Neural cell (in vitro differentiated cells): ENCODE data around the gene NOTUM. TPM values are rescaled to one million over a fixed set of nuclear protein-coding genes. Genes with fewer than 3 reads are reported as not detected.

Experiments
- H2AFZ ChIP-seq: fragments of 200-600, 300-800 bp; sonication (generic), shearing (Covaris generic); 2 replicates; pipeline ENCODE4 v1.6.0; 2014; ENCODE audit warnings: low read depth, mild to moderate bottlenecking, antibody characterized with exemption, low read length, moderate library complexity
- H3F3A ChIP-seq: fragments of 200-600 bp; shearing (Covaris generic); 2 replicates; pipeline ENCODE4 v1.6.1; 2016; ENCODE audit warnings: mild to moderate bottlenecking, moderate library complexity, mixed read lengths, antibody characterized with exemption, low read length; ENCODE audit not compliant: insufficient read depth, poor library complexity, severe bottlenecking
- H3K27ac ChIP-seq: fragments of 200-600, 300-800 bp; sonication (generic), shearing (Covaris generic); 2 replicates; pipeline ENCODE4 v1.5.1; 2014; ENCODE audit warnings: mild to moderate bottlenecking, low read length, moderate library complexity
- H3K27me3 ChIP-seq: fragments of 300-800, 200-600 bp; sonication (generic), shearing (Covaris generic); 2 replicates; pipeline ENCODE4 v1.6.0; 2014; ENCODE audit warnings: mild to moderate bottlenecking, low read depth, low read length, moderate library complexity; ENCODE audit not compliant: insufficient read depth
- H3K36me3 ChIP-seq: fragments of 300-800, 200-600 bp; sonication (generic), shearing (Covaris generic); 2 replicates; pipeline ENCODE4 v1.5.1; 2014; ENCODE audit warnings: mild to moderate bottlenecking, antibody characterized with exemption, low read length, moderate library complexity; ENCODE audit not compliant: insufficient read depth
- H3K4me2 ChIP-seq: fragments of 300-800, 200-600 bp; sonication (generic), shearing (Covaris generic); 2 replicates; pipeline ENCODE4 v1.6.0; 2014; ENCODE audit warnings: mild to moderate bottlenecking, low read length
- H3K4me3 ChIP-seq: fragments of 300-800, 200-600 bp; sonication (generic), shearing (Covaris generic); 2 replicates; pipeline ENCODE4 v1.5.1; 2014; ENCODE audit warnings: mild to moderate bottlenecking, low read length, moderate library complexity
- H3K79me2 ChIP-seq: fragments of 200-600 bp; shearing (Covaris generic); replicated peaks from 2 replicates; pipeline ENCODE4 v1.6.0; 2014; ENCODE audit warnings: mild to moderate bottlenecking, low read length, moderate library complexity; ENCODE audit not compliant: insufficient read depth
- H3K9ac ChIP-seq: fragments of 300-800, 200-600 bp; sonication (generic), shearing (Covaris generic); 2 replicates; pipeline ENCODE4 v1.6.1; 2016; ENCODE audit warnings: mild to moderate bottlenecking, low read length, mixed read lengths
- H3K9me2 ChIP-seq: fragments of 200-600 bp; shearing (Covaris generic); 2 replicates; pipeline ENCODE4 v1.6.1; 2016; ENCODE audit warnings: mild to moderate bottlenecking, low read length, mixed read lengths; ENCODE audit not compliant: insufficient read depth
- H3K9me3 ChIP-seq: fragments of 200-600, 300-800 bp; sonication (generic), shearing (Covaris generic); 2 replicates; pipeline ENCODE4 v1.6.1; 2016; ENCODE audit warnings: mild to moderate bottlenecking, mixed run types, low read length, moderate library complexity, mixed read lengths
- H4K20me1 ChIP-seq: fragments of 200-600 bp; shearing (Covaris generic); 2 replicates; pipeline ENCODE4 v1.6.1; 2016; ENCODE audit warnings: mild to moderate bottlenecking, mixed run types; ENCODE audit not compliant: insufficient read depth
- CTCF ChIP-seq: fragments of 450-650 bp; IDR thresholded peaks from 2 replicates; pipeline ENCODE4 v1.5.1; 2014; ENCODE audit warnings: antibody characterized with exemption, mild to moderate bottlenecking, moderate library complexity; ENCODE audit not compliant: poor library complexity, severe bottlenecking
- EP300 ChIP-seq: fragments of 450-650 bp; conservative IDR thresholded peaks from 2 replicates; pipeline ENCODE4 v1.6.1; 2014; ENCODE audit warnings: antibody characterized with exemption, mild to moderate bottlenecking, moderate library complexity; ENCODE audit not compliant: poor library complexity, severe bottlenecking
- EZH2 ChIP-seq: fragments of 200-600, 300-800 bp; shearing (Covaris generic), sonication (generic); IDR thresholded peaks from 2 replicates; pipeline ENCODE4 v1.6.1; 2014; ENCODE audit warnings: antibody characterized with exemption, low read length, borderline replicate concordance, mild to moderate bottlenecking; ENCODE audit not compliant: insufficient read depth, poor library complexity, severe bottlenecking
- MXI1 ChIP-seq: fragments of 450-650 bp; conservative IDR thresholded peaks from 2 replicates; pipeline ENCODE4 v1.6.1; 2014; ENCODE audit warnings: antibody characterized with exemption, mild to moderate bottlenecking; ENCODE audit not compliant: poor library complexity, severe bottlenecking
- POLR2AphosphoS5 ChIP-seq: IDR thresholded peaks from 2 replicates; pipeline ENCODE4 v1.6.1; 2012
- RAD21 ChIP-seq: fragments of 450-650 bp; conservative IDR thresholded peaks from 2 replicates; pipeline ENCODE4 v1.6.1; 2014; ENCODE audit warnings: antibody characterized with exemption, mild to moderate bottlenecking, moderate library complexity
- REST ChIP-seq: IDR thresholded peaks from 2 replicates; pipeline ENCODE4 v1.6.1; 2012; ENCODE audit warnings: borderline replicate concordance
- SMC3 ChIP-seq: fragments of 450-650 bp; conservative IDR thresholded peaks from 2 replicates; pipeline ENCODE4 v1.6.1; 2014; ENCODE audit warnings: antibody characterized with exemption, mild to moderate bottlenecking, moderate library complexity; ENCODE audit not compliant: poor library complexity
- TAF1 ChIP-seq: IDR thresholded peaks from 2 replicates; pipeline ENCODE4 v1.6.1; 2012; ENCODE audit warnings: low read depth
- polyA plus RNA-seq: library from polyadenylated mRNA; depleted of rRNA; stranded (reverse); fragments of >200 nt; gene quantifications from 2 replicates; pipeline ENCODE4 v1.2.3, GENCODE V29; 2014

The NOTUM gene
- polyA plus RNA-seq, 1 donor from 2014 or later: not detected

- H4K20me1 ChIP-seq: no peaks in the 10 kb centered on the region
- H3K9me3 ChIP-seq: no peaks in the 10 kb centered on the region
- no peak overlapping the region for H3K4me3 ChIP-seq
- no peak overlapping the region for H2AFZ ChIP-seq
- no peak overlapping the region for H3K9ac ChIP-seq
- no peaks in the 10 kb centered on the region for H3K9me2 ChIP-seq
- no peak overlapping the region for H3K27ac ChIP-seq
- H3K79me2 ChIP-seq: no peaks in the 10 kb centered on the region
- no peak overlapping the region for H3K4me2 ChIP-seq
- TF ChIP-seq REST (no peak), SMC3 (no peak), RAD21 (no peak), EZH2 (no peak), EP300 (no peak), MXI1 (no peak), CTCF (no peak), POLR2AphosphoS5 (no peak), TAF1 (no peak)
- H3K36me3 ChIP-seq: no peaks in the 10 kb centered on the region
- no peaks in the 10 kb centered on the region for H3K27me3 ChIP-seq
- H3F3A ChIP-seq: no peaks in the 10 kb centered on the region
Measured at GRCh38 chr17:81939218-81939617, 21.8 kb downstream of the NOTUM start.

GRCh38 chr17:81935709-81936084 lies 25.3 kb downstream of the NOTUM start:
- H3K9ac ChIP-seq: no peak overlapping the region
- H3K4me2 ChIP-seq: no peak overlapping the region
- no peak overlapping the region for H3K27ac ChIP-seq
- H4K20me1 ChIP-seq: no peaks in the 10 kb centered on the region
- no peak overlapping the region for H3K4me3 ChIP-seq
- H3K9me3 ChIP-seq: no peaks in the 10 kb centered on the region
- H3K79me2 ChIP-seq: no peaks in the 10 kb centered on the region
- no peaks in the 10 kb centered on the region for H3K9me2 ChIP-seq
- no peak overlapping the region for H2AFZ ChIP-seq
- TF ChIP-seq TAF1: no peak
- H3K27me3 ChIP-seq: no peaks in the 10 kb centered on the region
- no peaks in the 10 kb centered on the region for H3F3A ChIP-seq
- no peaks in the 10 kb centered on the region for H3K36me3 ChIP-seq
